WTC11 (cell line): ENCODE results near the gene PRKCE. TPM values are rescaled to one million over a fixed set of nuclear protein-coding genes. Genes with fewer than 3 reads are reported as not detected.

ENCODE experiments used
- ATAC-seq: fragments of 200-7000 bp; cut with Tn5 transposase; 2 replicates; pipeline ENCODE4 v1.10.0; 2021; ENCODE audit warnings: mild to moderate bottlenecking, moderate library complexity
- CTCF ChIA-PET: fragments of 300-600 bp; sonication (Branson Sonifier 250); formaldehyde crosslinking; loops from one replicate; lab custom pipeline; 2021; ENCODE audit warnings: antibody characterized with exemption; lab: Charles Lee
- POLR2A ChIA-PET: fragments of 350-600 bp; sonication (Branson Sonifier 250); formaldehyde crosslinking; loops from one replicate; lab custom pipeline; 2021; ENCODE audit warnings: antibody characterized with exemption; lab: Charles Lee
- DNase-seq: peaks from one replicate; pipeline ENCODE4 v3.0.0; 2021; ENCODE audit warnings: low spot score
- H3K27ac Mint-ChIP-seq: 2 replicates; pipeline ENCODE4 v1.8.0; 2021; ENCODE audit warnings: mixed read lengths
- H3K27me3 Mint-ChIP-seq: 2 replicates; pipeline ENCODE4 v1.8.0; 2021; ENCODE audit warnings: low read depth, mild to moderate bottlenecking, moderate library complexity, mixed read lengths
- H3K36me3 Mint-ChIP-seq: 2 replicates; pipeline ENCODE4 v1.8.0; 2021; ENCODE audit warnings: mixed read lengths
- H3K4me1 Mint-ChIP-seq: 2 replicates; pipeline ENCODE4 v1.8.0; 2022; ENCODE audit warnings: mixed read lengths
- H3K4me3 Mint-ChIP-seq: 2 replicates; pipeline ENCODE4 v1.8.0; 2021; ENCODE audit warnings: mild to moderate bottlenecking, moderate library complexity, mixed read lengths
- H3K9me3 Mint-ChIP-seq: 2 replicates; pipeline ENCODE4 v1.8.0; 2021; ENCODE audit warnings: mixed read lengths
- ATF1 ChIP-seq: sonication (generic); formaldehyde crosslinking; IDR thresholded peaks from 2 replicates; pipeline ENCODE4 v1.8.1; 2023; ENCODE audit warnings: mild to moderate bottlenecking, moderate library complexity, missing genetic modification reagents
- ATF3 ChIP-seq: sonication (generic); formaldehyde crosslinking; conservative IDR thresholded peaks from 2 replicates; pipeline ENCODE4 v1.8.1; 2022; ENCODE audit warnings: mild to moderate bottlenecking, missing genetic modification reagents
- ATF6 ChIP-seq: sonication (generic); formaldehyde crosslinking; IDR thresholded peaks from 2 replicates; pipeline ENCODE4 v1.8.1; 2023; ENCODE audit warnings: mild to moderate bottlenecking, missing genetic modification reagents
- CTCF ChIP-seq: fragments of 200-600 bp; IDR thresholded peaks from 2 replicates; pipeline ENCODE4 v1.8.0; 2022; ENCODE audit warnings: antibody characterized with exemption
- E2F1 ChIP-seq: sonication (generic); formaldehyde crosslinking; IDR thresholded peaks from 2 replicates; pipeline ENCODE4 v1.8.0; 2022; ENCODE audit warnings: mild to moderate bottlenecking, missing genetic modification reagents
- E2F5 ChIP-seq: sonication (generic); formaldehyde crosslinking; IDR thresholded peaks from 2 replicates; pipeline ENCODE4 v1.8.1; 2022; ENCODE audit warnings: mild to moderate bottlenecking, moderate library complexity, missing genetic modification reagents
- EMX1 ChIP-seq: fragments of 250-450 bp; sonication (Bioruptor Pico); IDR thresholded peaks from 2 replicates; pipeline ENCODE4 v1.8.0; 2021; ENCODE audit warnings: mild to moderate bottlenecking
- FOXJ3 ChIP-seq: sonication (generic); formaldehyde crosslinking; IDR thresholded peaks from 2 replicates; pipeline ENCODE4 v1.9.0; 2021; ENCODE audit warnings: missing genetic modification reagents, mild to moderate bottlenecking, borderline replicate concordance
- FOXK1 ChIP-seq: sonication (generic); formaldehyde crosslinking; IDR thresholded peaks from 2 replicates; pipeline ENCODE4 v1.8.0; 2022; ENCODE audit warnings: mild to moderate bottlenecking, moderate library complexity, missing genetic modification reagents
- GABPB1 ChIP-seq: sonication (generic); formaldehyde crosslinking; IDR thresholded peaks from 2 replicates; pipeline ENCODE4 v1.8.1; 2023; ENCODE audit warnings: mild to moderate bottlenecking, missing genetic modification reagents
- HMGA2 ChIP-seq: fragments of 250-450 bp; sonication (Bioruptor Pico); IDR thresholded peaks from 2 replicates; pipeline ENCODE4 v1.4.0; 2021; ENCODE audit warnings: mild to moderate bottlenecking, moderate library complexity
- HMGXB4 ChIP-seq: sonication (generic); formaldehyde crosslinking; IDR thresholded peaks from 2 replicates; pipeline ENCODE4 v1.8.1; 2023; ENCODE audit warnings: mild to moderate bottlenecking, moderate library complexity, missing genetic modification reagents
- KAT7 ChIP-seq: sonication (generic); formaldehyde crosslinking; IDR thresholded peaks from 2 replicates; pipeline ENCODE4 v1.8.1; 2023; ENCODE audit warnings: missing genetic modification reagents, mild to moderate bottlenecking, borderline replicate concordance
- MXD4 ChIP-seq: fragments of 250-450 bp; sonication (Bioruptor Pico); IDR thresholded peaks from 2 replicates; pipeline ENCODE4 v1.8.0; 2021; ENCODE audit warnings: mild to moderate bottlenecking, moderate library complexity, borderline replicate concordance
- OVOL2 ChIP-seq: fragments of 250-450 bp; sonication (Bioruptor Pico); IDR thresholded peaks from 2 replicates; pipeline ENCODE4 v1.9.0; 2021; ENCODE audit warnings: mild to moderate bottlenecking, borderline replicate concordance
- SMAD4 ChIP-seq: sonication (generic); formaldehyde crosslinking; IDR thresholded peaks from 2 replicates; pipeline ENCODE4 v1.8.0; 2022; ENCODE audit warnings: mild to moderate bottlenecking, missing genetic modification reagents
- SP1 ChIP-seq: sonication (generic); formaldehyde crosslinking; conservative IDR thresholded peaks from 2 replicates; pipeline ENCODE4 v1.8.1; 2022; ENCODE audit warnings: missing genetic modification reagents
- TP53 ChIP-seq: sonication (generic); formaldehyde crosslinking; IDR thresholded peaks from 2 replicates; pipeline ENCODE4 v1.8.1; 2023; ENCODE audit warnings: mild to moderate bottlenecking, missing genetic modification reagents
- USF2 ChIP-seq: sonication (generic); formaldehyde crosslinking; IDR thresholded peaks from 2 replicates; pipeline ENCODE4 v1.8.1; 2023; ENCODE audit warnings: mild to moderate bottlenecking, missing genetic modification reagents, moderate library complexity
- ZNF138 ChIP-seq: sonication (generic); formaldehyde crosslinking; conservative IDR thresholded peaks from 2 replicates; pipeline ENCODE4 v1.8.1; 2022; ENCODE audit warnings: mild to moderate bottlenecking, moderate library complexity, missing genetic modification reagents
- ZNF219 ChIP-seq: sonication (generic); formaldehyde crosslinking; IDR thresholded peaks from 2 replicates; pipeline ENCODE4 v1.8.0; 2023; ENCODE audit warnings: missing genetic modification reagents, mild to moderate bottlenecking, borderline replicate concordance
- ZNF317 ChIP-seq: sonication (generic); formaldehyde crosslinking; IDR thresholded peaks from 2 replicates; pipeline ENCODE4 v1.8.1; 2023; ENCODE audit warnings: low read depth, mild to moderate bottlenecking, moderate library complexity, missing genetic modification reagents, borderline replicate concordance
- total RNA-seq: library from RNA; stranded (reverse); gene quantifications from 3 replicates; pipeline ENCODE4 v1.2.3, GENCODE V29; 2021
- TF ChIP-seq, protein P1 (sequence below): fragments of 250-450 bp; sonication (Bioruptor Pico); IDR thresholded peaks from 2 replicates; pipeline ENCODE4 v1.9.0; 2021; ENCODE audit warnings: mild to moderate bottlenecking

The PRKCE gene
- total RNA-seq, 1 experiment from 2014 or later, result 5.8 TPM

- H3K36me3 Mint-ChIP-seq, result no peaks in the 10 kb centered on the region
- peak overlapping the region; percentile 65 for H3K4me3 Mint-ChIP-seq
- H3K9me3 Mint-ChIP-seq, result no peaks in the 10 kb centered on the region
- POLR2A ChIA-PET, result no interaction called here
- ATAC-seq, result no peak
- TF ChIP-seq CTCF, result no peak
- TF ChIP-seq FOXK1 (CRISPR knock-in tag), result no peak
- TF ChIP-seq ATF1 (CRISPR knock-in tag), result no peak
- TF ChIP-seq ZNF317 (CRISPR knock-in tag), result no peak
- TF ChIP-seq, protein P1, sequence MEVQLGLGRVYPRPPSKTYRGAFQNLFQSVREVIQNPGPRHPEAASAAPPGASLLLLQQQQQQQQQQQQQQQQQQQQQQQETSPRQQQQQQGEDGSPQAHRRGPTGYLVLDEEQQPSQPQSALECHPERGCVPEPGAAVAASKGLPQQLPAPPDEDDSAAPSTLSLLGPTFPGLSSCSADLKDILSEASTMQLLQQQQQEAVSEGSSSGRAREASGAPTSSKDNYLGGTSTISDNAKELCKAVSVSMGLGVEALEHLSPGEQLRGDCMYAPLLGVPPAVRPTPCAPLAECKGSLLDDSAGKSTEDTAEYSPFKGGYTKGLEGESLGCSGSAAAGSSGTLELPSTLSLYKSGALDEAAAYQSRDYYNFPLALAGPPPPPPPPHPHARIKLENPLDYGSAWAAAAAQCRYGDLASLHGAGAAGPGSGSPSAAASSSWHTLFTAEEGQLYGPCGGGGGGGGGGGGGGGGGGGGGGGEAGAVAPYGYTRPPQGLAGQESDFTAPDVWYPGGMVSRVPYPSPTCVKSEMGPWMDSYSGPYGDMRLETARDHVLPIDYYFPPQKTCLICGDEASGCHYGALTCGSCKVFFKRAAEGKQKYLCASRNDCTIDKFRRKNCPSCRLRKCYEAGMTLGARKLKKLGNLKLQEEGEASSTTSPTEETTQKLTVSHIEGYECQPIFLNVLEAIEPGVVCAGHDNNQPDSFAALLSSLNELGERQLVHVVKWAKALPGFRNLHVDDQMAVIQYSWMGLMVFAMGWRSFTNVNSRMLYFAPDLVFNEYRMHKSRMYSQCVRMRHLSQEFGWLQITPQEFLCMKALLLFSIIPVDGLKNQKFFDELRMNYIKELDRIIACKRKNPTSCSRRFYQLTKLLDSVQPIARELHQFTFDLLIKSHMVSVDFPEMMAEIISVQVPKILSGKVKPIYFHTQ (CRISPR knock-in tag), result no peak
- no peak for TF ChIP-seq E2F5 (CRISPR knock-in tag)
- no peak for TF ChIP-seq USF2 (CRISPR knock-in tag)
- TF ChIP-seq SP1 (CRISPR knock-in tag), result no peak
- TF ChIP-seq OVOL2, result no peak
- TF ChIP-seq ZNF138 (CRISPR knock-in tag), result no peak
- TF ChIP-seq MXD4 (CRISPR knock-in tag), result no peak
- no peak for TF ChIP-seq ATF3
- TF ChIP-seq EMX1 (CRISPR knock-in tag), result no peak
- TF ChIP-seq E2F1, result no peak
- no peak for TF ChIP-seq SMAD4 (CRISPR knock-in tag)
- TF ChIP-seq TP53, result no peak
- H3K4me1 Mint-ChIP-seq, result peaks cover 22% of the 10 kb centered on the region
- CTCF ChIA-PET, result interaction anchor here (0.6 to 1.7 kb wide), 4 partner anchors 37 to 294 kb away, joined by 3 to 5 read pairs (median 4); no protein-coding TSS in a partner anchor
- peak; percentile 24 for DNase-seq
- H3K27me3 Mint-ChIP-seq, result peaks cover 47% of the 10 kb centered on the region
- no peak overlapping the region for H3K27ac Mint-ChIP-seq
These were observed 8.4 kb upstream of the PRKCE start for GRCh38 chr2:45643095-45643494.

DNA sequence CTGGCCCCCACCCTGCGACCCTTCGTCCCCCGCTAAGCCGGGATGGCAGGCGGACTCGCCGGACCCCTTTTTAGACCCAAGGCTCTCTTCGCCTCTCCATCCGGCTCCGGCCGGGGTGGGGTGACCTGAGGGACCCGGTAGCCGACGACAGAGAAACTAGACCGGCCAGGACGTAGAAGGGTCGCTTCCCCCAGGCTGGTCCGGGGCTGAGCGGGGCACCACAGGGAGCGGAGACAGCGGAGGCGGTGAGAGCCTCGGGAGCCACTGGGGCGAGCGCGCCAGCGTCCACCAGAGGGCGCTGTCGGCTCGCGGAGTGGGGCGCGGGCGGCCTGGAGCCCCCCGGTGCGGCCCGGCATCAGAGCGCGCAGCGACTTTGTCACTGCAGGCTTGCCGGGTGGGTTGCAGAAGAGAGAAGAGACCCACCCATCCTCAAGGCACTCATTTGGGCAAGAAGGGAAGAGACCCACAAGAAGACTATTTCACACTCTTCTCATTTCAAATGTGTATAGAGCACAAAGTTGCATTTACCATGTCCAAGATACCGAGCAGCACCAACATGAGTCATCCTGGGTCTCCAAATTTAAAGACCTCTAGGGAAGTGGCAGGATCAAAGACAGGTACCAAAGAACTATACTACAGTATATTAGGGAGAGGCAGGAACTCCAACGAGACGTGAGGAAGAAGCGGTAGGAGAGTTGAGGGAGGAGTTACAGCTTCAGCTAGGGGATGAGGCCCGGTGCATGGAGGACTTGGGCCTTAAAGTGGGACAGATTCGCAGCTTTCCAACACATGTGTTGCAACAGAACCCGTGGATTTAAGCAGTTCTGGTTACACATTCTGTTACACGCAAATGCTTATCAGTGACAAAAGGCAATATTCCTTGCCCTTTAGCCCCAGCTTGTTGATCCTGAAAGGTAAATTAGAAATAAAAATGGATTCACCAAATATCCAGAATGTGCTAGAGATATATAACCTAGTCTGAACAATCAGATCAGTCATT is 7.6 kb upstream of the PRKCE start:
- no peak overlapping the region for H3K27ac Mint-ChIP-seq
- H3K4me1 Mint-ChIP-seq, result peaks cover 19% of the 10 kb centered on the region
- peaks cover 54% of the 10 kb centered on the region for H3K27me3 Mint-ChIP-seq
- CTCF ChIA-PET, result interaction anchor here (1.3 to 1.7 kb wide), 2 partner anchors 135 to 293 kb away, joined by 4 to 5 read pairs; no protein-coding TSS in a partner anchor
- DNase-seq (peak; percentile 75), ATAC-seq (peak; percentile 92)
- peak overlapping the region; percentile 65 for H3K4me3 Mint-ChIP-seq
- H3K36me3 Mint-ChIP-seq, result no peaks in the 10 kb centered on the region
- POLR2A ChIA-PET, result no interaction called here
- H3K9me3 Mint-ChIP-seq, result no peaks in the 10 kb centered on the region
- no peak for TF ChIP-seq ZNF219
- TF ChIP-seq HMGA2, result no peak
- TF ChIP-seq FOXJ3 (CRISPR knock-in tag), result no peak
- TF ChIP-seq ATF6 (CRISPR knock-in tag), result no peak
- 0 out of 2 replicates have a peak, but pooled peaks have one; percentile 5 for TF ChIP-seq GABPB1 (CRISPR knock-in tag)
- TF ChIP-seq KAT7 (CRISPR knock-in tag), result 0 out of 2 replicates have a peak, but pooled peaks have one; percentile 34
- peak; percentile 89 for TF ChIP-seq HMGXB4
